GM18499 (cell line): ENCODE data around the gene PDE4B.
A peak's percentile ranks its signal among the peaks of the same experiment; 100 is the strongest.
"Not testable (repeated sequence)": the region's sequence is repeated elsewhere in the genome, so short reads cannot be mapped to it uniquely, and the experiment has no call there.

Experiments
- ATAC-seq: cut with Tn5 transposase; IDR thresholded peaks from one replicate; pipeline ENCODE4 v1.9.1; 2021; ENCODE audit warnings: moderate number of reproducible peaks; ENCODE audit not compliant: insufficient read depth, unreplicated experiment

PDE4B gene

DNA sequence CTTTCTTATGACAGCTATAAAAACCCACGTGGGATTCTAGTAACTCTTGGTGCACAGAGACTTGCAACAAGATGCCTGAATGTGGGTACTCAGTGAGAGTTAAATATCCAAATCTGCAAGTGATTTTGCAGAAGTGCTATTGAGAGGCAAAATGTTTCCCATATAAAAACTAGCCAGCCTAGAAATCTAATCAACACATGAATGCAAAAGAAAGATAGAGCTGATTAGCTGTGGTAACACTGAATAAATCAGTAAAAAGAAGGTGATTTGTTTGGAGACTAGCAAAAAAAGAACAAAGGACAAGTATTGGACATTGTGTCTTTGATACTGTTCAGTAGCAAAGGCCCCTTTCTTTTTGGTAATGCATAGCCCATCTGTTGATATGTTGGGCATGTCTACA, 527.5 kb downstream of the PDE4B start:
- no peak for ATAC-seq

DNA sequence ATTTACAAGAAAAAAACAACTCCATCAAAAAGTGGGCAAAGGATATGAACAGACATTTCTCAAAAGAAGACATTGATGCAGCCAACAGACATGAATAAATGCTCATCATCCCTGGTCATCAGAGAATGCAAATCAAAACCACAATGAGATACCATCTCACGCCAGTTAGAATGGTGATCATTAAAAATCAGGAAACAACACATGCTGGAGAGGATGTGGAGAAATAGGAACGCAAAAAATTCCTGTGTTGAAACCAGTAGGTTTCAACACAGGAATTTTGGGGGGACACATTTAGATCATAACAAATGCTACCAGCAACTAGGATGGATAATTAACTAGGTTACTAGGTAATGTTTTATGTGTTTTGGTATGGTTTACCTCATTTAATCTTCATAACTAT, 529.8 kb downstream of the PDE4B start:
- ATAC-seq = not testable (repeated sequence)

DNA sequence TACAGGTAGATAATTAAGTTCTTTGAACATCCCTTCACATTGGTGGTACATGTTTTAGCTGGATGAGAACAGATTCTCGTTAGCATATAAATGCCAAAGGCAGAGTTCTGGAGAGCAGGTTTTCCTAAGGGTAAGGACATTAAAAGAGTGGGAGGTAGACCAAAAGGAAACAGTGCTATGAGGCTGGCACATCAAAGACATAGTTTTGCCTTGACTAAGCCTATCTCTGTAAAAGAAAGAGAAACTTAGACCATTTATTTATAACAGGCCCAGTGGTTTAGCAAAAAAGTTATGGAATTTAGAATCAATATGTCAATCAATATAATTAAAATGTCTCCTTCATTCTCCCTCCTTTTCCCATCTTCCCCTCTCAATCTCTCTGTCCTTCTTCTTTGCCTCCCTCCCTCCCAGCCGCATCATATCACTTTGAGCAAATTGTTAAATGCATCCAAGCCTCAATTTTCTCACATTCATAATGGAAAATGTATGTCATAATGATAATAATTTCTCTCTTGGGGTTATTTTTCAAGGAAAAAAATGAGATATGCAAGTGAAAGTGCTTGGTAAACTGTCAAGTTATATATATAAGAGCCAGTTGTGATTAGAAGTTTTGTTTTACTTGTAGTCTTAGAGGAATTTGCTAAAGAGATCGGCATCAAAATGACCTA, 531.4 kb downstream of the PDE4B start:
- ATAC-seq = no peak

GRCh38 chr1:66325594-66326380, 533.1 kb downstream of the PDE4B start:
- no peak for ATAC-seq

DNA sequence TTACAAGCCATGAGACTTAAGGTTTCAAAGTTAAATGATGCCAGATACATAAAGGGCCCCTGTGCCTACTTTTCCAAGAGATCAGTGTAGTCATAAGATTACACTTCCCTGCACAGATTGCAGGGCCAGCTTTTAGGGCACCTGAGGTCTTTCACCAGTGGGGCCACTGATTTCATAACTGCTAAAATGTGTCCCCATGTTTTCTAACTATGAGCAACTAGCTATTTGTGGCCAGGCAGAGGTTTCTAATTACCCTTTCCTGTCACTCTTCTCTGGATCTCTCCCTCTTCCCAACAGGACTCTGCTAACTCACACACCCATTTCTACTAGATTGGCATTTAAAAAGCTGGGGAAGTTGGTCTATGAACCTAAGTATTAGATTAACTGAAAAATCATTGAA, 534.2 kb downstream of the PDE4B start:
- ATAC-seq = no peak

GRCh38 chr1:66327588-66327987, 534.9 kb downstream of the PDE4B start:
- ATAC-seq = no peak

- ATAC-seq = no peak
These were observed 536.2 kb downstream of the PDE4B start for GRCh38 chr1:66328896-66329295.

DNA sequence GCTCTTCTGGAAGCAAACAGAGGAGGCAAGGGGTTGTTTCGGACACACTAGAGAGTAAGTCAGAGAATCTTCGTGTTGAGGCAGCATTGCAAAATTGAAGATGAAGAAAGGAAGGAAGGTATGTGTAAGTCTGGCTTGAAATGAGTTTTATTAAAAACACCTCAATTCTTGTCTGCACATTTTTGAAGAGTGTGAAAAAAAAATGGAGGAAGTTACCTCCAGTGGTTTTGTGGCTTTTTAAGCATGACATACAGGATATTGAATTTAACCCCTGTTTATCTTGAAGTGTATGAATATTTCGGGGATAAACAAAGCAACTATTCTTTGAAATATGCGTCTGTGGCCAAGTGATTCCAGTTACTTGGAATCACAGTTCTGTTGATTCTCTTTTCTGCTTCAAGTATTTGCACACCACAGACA, 538.0 kb downstream of the PDE4B start:
- no peak for ATAC-seq

DNA sequence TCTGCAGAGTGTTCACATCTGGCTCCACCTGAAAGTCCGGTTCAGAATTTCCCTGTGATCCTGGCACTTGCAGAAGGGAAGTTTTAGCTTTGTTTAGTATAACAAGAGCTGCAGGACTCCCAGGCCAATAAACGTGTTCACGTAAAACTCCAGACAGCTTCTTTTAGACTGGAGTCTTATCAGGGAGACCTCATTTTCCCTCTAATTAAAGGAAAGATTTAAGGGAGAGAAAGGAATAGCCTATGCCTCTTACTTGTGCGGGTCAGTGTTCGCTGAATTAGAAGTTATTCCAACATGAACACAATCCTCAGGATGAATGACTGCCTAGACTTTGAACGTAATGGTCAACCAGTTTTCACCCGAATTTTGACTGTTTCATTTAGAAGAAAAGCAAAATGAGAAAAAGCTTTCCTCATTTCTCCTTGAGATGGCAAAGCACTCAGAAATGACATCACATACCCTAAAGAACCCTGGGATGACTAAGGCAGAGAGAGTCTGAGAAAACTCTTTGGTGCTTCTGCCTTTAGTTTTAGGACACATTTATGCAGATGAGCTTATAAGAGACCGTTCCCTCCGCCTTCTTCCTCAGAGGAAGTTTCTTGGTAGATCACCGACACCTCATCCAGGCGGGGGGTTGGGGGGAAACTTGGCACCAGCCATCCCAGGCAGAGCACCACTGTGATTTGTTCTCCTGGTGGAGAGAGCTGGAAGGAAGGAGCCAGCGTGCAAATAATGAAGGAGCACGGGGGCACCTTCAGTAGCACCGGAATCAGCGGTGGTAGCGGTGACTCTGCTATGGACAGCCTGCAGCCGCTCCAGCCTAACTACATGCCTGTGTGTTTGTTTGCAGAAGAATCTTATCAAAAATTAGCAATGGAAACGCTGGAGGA, 539.2 kb downstream of the PDE4B start:
- no peak for ATAC-seq

DNA sequence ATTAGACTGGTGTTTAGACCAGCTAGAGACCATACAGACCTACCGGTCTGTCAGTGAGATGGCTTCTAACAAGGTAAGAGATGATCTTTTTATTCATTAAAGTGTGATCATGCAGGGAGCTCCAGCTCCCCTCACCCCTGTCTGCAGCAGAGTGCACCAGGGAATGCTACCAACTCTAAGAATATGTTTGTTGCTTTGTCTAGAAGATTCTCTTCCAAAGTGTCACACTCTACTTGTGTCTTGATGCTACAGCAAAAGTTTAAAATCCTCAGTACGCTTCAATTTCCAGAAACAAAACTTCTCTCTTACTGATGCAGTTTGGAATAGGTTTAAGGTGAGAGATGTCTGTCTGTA, 539.8 kb downstream of the PDE4B start:
- ATAC-seq = no peak

DNA sequence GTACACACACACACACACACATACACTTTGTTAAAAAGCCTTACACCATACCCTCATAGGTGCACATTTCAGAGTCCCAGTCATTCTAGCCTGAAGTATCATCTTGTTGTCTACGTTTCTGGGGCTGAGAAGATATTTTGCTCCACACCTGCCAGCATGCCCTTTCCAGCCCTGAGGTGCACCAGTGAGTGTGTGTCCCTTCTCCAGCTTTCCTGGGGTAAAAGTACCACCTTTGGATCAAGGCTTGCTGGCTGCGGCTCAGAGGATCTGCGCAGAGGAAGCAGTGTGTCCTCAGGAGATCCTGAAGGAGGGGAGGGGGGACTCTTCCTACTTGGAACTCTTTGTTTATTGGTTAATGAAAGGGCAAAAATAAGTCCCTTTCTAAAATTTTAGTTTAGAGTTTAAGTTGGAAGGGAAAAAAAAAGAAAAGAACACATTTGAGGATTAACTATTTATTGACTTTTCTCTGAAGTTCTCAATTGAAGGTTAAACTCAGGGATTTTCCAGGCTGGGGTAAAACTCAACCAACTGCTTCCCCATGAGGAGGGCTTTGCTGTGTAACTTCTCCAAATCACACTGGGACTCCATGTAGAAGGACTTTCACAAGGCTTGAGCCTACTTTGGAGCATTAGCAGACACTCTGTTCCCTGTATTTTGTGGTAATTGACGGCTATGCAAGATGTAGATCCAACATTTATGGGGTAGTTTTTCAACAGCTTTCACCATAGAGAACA, 540.9 kb downstream of the PDE4B start:
- no peak for ATAC-seq

- no peak for ATAC-seq
These were observed 541.6 kb downstream of the PDE4B start for GRCh38 chr1:66334318-66334717.

DNA sequence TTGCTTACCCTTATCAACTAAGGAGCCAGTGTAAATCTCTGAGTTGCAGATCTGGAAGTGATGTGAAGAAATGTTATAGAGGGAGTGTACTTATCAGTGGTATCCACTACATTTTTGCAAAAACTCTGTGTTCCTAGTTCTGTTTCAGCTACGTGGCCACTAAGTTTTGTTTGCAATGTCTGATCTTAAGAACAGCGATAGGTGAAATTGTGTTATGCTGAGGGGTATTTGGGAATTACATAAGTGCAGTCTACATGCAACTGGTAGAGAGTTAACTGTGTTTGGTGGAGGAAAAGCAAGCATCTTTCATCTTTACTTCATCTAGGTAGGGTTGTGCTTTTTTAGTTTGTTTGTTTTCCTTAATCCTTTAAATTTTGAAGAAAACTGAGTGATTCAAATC, 542.4 kb downstream of the PDE4B start:
- ATAC-seq = no peak

GRCh38 chr1:66335859-66336640, 543.4 kb downstream of the PDE4B start:
- peak; percentile 84 for ATAC-seq

GRCh38 chr1:66336641-66336990, 543.9 kb downstream of the PDE4B start:
- no peak for ATAC-seq

DNA sequence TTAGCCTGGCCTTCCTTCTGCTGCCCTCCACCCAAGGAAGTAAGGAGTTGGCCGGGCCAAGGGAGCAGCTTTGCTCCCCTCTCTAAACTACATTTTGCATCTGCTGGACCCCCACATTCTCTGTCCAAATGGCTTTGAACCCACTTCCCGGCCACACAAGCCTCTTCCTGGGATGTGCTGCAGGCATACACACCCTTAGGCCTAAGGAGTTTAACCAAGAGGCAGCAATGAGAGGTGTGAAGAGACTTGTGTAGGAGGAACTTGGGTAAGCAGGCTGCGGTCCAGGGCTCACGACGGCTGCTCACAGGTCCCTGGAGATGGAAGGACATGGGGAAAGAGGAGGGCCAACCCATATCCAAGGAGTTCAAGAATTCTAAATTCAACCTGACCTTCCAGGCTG, 544.6 kb downstream of the PDE4B start:
- ATAC-seq = no peak

GRCh38 chr1:66339944-66340343, 547.2 kb downstream of the PDE4B start:
- no peak for ATAC-seq

DNA sequence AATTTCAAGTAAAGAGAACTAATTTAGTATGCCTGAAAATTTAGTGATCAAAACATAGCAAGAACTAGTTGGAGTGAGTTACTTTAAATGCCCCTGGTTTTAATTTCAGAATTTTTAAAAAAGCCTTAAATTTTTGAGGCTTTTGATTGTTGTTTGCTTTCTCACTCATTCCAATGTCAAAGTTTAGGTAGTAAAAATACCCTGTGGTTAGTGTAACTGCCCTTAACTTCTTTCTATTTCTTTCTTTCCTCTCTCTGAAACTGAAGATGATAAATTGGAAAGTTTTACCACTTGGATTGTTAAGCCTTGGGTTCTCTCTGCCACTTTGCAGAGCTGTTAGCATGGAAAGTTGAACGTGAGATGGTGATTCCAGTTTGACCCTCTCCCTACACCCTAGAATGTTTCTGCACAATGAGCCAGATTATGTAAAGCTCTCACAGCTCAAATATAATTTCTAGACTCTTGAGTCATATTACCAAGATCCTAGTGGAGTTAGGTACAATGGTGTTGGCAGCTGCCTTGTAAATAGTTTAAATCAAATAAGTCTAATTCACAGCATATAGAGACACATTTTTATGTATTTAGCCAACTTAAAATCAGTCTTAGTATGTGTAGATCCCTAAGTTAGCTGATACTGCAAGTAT, 548.9 kb downstream of the PDE4B start:
- no peak for ATAC-seq

GRCh38 chr1:66342707-66343106, 550.0 kb downstream of the PDE4B start:
- no peak for ATAC-seq
